Midbrain (tissue), 1 donor: ENCODE data around the gene WFDC11.

Experiments
- DNase-seq: peaks from one replicate; lab custom pipeline; 2025; lab: John Stamatoyannopoulos, UW

The WFDC11 gene

DNA sequence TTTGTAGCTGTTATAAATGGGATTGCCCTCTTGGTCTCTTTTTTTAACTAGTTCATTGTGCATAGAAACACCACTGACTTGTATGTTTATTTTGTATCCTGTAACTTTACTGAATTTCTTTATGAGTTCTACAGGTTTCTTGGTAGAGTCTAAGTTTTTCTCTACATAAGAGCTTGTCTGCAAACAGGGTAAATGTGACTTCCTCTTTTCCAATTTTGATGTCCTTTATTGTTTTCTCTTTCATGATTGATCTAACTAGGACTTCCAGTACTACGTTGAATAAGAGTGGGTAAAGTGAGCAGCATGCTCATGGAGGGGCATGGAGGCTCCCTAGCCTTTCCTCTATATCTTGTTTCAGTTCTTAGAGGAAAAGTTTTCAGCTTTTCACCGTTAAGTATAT is 43.5 kb downstream of the WFDC11 start:
- no peak for DNase-seq

DNA sequence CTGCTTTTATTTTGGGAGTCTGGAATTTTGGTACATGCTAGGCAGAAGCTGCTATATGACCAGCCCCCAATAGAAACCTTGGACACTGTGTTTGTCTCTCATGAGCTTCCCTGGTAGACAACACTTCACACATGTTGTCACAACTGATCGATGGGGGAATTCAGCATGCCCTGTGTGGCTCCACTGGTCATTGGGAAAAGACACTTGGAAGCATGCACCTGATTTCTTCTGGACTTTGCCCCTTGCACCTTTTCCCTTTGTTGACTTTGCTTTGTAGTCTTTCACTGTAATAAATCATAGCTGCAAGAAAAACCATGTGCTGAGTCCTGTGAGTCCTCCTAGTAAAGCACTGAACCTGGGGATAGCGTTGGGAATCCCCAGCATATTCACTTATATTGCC is 48.4 kb downstream of the WFDC11 start:
- no peak for DNase-seq

DNA sequence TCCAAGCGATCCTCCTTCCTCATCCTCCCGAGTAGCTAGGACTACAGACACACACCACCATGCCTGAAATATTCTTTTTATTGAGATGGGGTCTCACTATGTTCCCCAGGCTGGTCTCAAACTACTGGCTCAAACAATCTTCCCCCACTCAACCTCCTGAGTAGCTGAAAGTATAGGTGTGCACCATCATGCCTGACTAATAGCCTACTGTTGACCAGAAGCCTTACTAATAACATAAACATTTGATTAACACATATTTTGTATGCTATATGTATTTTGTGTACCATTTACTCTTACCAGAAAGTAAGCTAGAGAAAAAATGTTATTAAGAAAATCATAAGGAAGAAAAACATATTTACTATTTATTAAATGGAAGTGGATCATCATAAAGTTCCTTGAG is 52.4 kb downstream of the WFDC11 start:
- no peak for DNase-seq

DNA sequence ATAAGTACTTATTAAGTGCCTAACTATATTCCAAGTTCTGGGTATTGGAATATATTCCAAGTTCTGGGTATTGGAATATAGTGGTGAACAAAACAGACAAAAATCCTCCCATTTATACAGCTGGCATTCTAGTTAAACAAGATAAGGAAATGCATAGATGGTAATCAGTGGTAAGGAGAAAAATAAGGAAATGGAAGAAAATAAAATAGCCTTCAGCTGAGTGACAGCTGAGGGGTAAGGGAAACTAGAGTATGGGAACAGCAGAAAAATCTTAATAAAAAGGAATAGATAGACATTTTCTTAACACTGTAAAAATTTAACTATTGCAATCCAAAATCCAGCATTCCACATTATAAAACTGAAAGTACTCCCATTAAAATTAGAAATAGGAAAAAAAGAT is 57.7 kb downstream of the WFDC11 start:
- no peak for DNase-seq

DNA sequence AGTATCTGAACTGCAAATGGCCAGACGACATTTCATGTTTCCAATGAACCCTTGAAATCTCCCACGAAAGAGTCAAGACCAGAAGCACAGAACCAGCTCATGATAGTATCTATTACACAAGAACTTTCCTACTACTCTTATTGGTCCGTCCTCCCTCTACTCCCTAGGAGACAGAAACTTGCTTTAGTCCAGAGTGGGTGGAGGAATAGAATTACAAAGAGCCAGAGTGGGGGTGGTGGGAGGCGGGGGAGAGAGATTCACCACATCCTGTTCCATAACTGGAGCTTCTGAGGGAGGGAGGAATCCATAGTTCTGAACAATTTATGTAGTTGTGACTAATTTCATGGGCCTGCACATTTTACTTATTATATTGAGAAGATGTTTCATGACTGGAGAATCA is 59.0 kb downstream of the WFDC11 start:
- no peak for DNase-seq

DNA sequence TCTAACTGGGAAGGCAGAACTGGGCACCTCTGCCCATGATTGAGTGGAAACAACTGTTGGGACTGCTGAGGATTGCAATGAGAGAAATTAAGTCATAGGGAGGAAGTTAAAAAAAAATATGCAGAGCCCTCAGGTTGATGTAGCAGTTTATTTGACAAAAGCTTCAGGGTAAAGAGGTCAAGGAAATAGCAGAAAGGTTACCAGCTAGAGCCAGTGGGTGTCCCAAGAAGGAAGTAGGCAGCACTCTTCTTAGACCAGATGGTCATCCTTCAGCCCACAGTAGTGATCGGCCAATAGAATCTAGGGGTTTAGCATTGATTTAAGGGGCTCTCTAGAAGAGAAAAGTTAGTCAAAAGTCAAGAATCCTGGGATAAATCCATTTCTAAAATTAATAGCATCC is 62.2 kb downstream of the WFDC11 start:
- no peak for DNase-seq
